K562 (cell line): ENCODE measurements around the gene GOLPH3L. TPM values are rescaled to one million over a fixed set of nuclear protein-coding genes. Genes with fewer than 3 reads are reported as not detected.

Source experiments
- ATAC-seq: fragments of 200-7000 bp; cut with Tn5 transposase; 3 replicates; pipeline ENCODE4 v1.9.1; 2020; ENCODE audit warnings: moderate library complexity
- BruUV-seq: library from RNA; stranded (reverse); fragments of 400-500 nt; replicated peaks from 2 replicates; lab custom pipeline; 2021; lab: Mats Ljungman, UMichigan
- CTCF ChIA-PET: fragments of 300-600 bp; formaldehyde crosslinking; extraction: SDS; loops from one replicate; lab custom pipeline; 2021; ENCODE audit warnings: low intra/inter-chr PET ratio; lab: Yijun Ruan, JAX
- POLR2A ChIA-PET: fragments of 300-600, 350-650 bp; sonication (Branson Sonifier 250); formaldehyde crosslinking; extraction: SDS; loops from one replicate; lab custom pipeline; 2021; ENCODE audit warnings: antibody characterized with exemption, inconsistent platforms; lab: Yijun Ruan, JAX
- DNase-seq, 4 experiments: peaks; one replicate each; pipeline versions ENCODE4 v3.0.0 to v3.0.0-alpha.2; 2011 to 2018; ENCODE audit warnings: low spot score in 3 of 4, mixed read lengths in 3 of 4; ENCODE audit errors: extremely low read depth in 1 of 4
- FAIRE-seq: peaks from 2 replicates; lab custom pipeline; 2011; peaks lifted over from hg19 to GRCh38; lab: Jason Lieb, UNC
- H2AFZ ChIP-seq: 2 replicates; pipeline ENCODE4 v1.6.0; 2011; ENCODE audit warnings: low read depth, low read length, control low read depth, inconsistent platforms
- H3K27ac ChIP-seq: fragments of 200-600 bp; 3 replicates; pipeline ENCODE4 v1.8.0; 2011; ENCODE audit warnings: low read depth, mild to moderate bottlenecking, control low read depth, inconsistent platforms, low read length, moderate library complexity, mixed read lengths; ENCODE audit errors: extremely low read depth
- H3K27me3 ChIP-seq, 2 experiments: fragments of 300-600 bp in 1 of 2; 2 replicates in 1 of 2; 3 replicates in 1 of 2; pipeline versions ENCODE4 v1.6.0 to v1.8.0; 2011; ENCODE audit warnings: inconsistent platforms in 2 of 2, low read length in 2 of 2, mild to moderate bottlenecking in 1 of 2, mixed read lengths in 1 of 2, moderate library complexity in 1 of 2; ENCODE audit not compliant: control insufficient read depth in 2 of 2, insufficient read depth in 2 of 2
- H3K36me3 ChIP-seq: fragments of 300-600 bp; 3 replicates; pipeline ENCODE4 v1.8.0; 2011; ENCODE audit warnings: mild to moderate bottlenecking, low read length, inconsistent platforms; ENCODE audit not compliant: control insufficient read depth, insufficient read depth
- H3K4me1 ChIP-seq, 2 experiments: fragments of 200-600 bp in 1 of 2; replicated peaks in 1 of 2; 2 replicates in 1 of 2; 3 replicates in 1 of 2; pipeline versions ENCODE4 v1.5.1 to v1.8.0; 2011; ENCODE audit warnings: inconsistent platforms in 2 of 2, low read length in 2 of 2, mild to moderate bottlenecking in 1 of 2, mixed read lengths in 1 of 2, moderate library complexity in 1 of 2; ENCODE audit not compliant: control insufficient read depth in 2 of 2, insufficient read depth in 2 of 2
- H3K4me2 ChIP-seq: 2 replicates; pipeline ENCODE4 v1.6.1; 2011; ENCODE audit warnings: low read length, control low read depth, inconsistent platforms, mixed read lengths; ENCODE audit not compliant: insufficient read depth
- H3K4me3 ChIP-seq: fragments of 200-600 bp; sonication (generic), shearing (Covaris generic); 2 replicates; pipeline ENCODE4 v1.5.1; 2016; ENCODE audit warnings: control low read depth, inconsistent platforms
- H3K79me2 ChIP-seq: fragments of 200-600 bp; 3 replicates; pipeline ENCODE4 v1.8.0; 2011; ENCODE audit warnings: low read length, inconsistent platforms; ENCODE audit not compliant: control insufficient read depth, insufficient read depth
- H3K9ac ChIP-seq, 2 experiments: 2 replicates each; pipeline versions ENCODE4 v1.6.0 to v1.6.1; 2011; ENCODE audit warnings: low read depth in 2 of 2, low read length in 2 of 2, control low read depth in 1 of 2, inconsistent platforms in 1 of 2, mild to moderate bottlenecking in 1 of 2, mixed read lengths in 1 of 2; ENCODE audit not compliant: insufficient read depth in 1 of 2
- H3K9me1 ChIP-seq: one replicate; pipeline ENCODE4 v1.6.0; 2011; ENCODE audit warnings: inconsistent platforms, mild to moderate bottlenecking, low read length, moderate library complexity; ENCODE audit not compliant: control insufficient read depth, insufficient read depth
- H3K9me3 ChIP-seq: replicated peaks from 2 replicates; pipeline ENCODE4 v1.5.1; 2011; ENCODE audit warnings: low read depth, low read length, inconsistent platforms; ENCODE audit not compliant: control insufficient read depth, insufficient read depth
- H4K20me1 ChIP-seq: replicated peaks from 2 replicates; pipeline ENCODE4 v1.6.1; 2011; ENCODE audit warnings: low read length, inconsistent platforms, mixed read lengths; ENCODE audit not compliant: control insufficient read depth, insufficient read depth
- CEBPB ChIP-seq: fragments of 450-650 bp; IDR thresholded peaks from 2 replicates; pipeline ENCODE4 v1.6.1; 2016; ENCODE audit warnings: missing genetic modification characterization, missing compliant biosample characterization
- CEBPG ChIP-seq, 3 experiments: fragments of 200-800 bp in 1 of 3; sonication (Bioruptor generic) in 1 of 3; sonication (generic) in 1 of 3; formaldehyde crosslinking in 1 of 3; IDR thresholded peaks in 2 of 3; conservative IDR thresholded peaks in 1 of 3; 2 replicates each; pipeline versions ENCODE4 v1.6.1 to v1.8.0; 2016 to 2022; ENCODE audit warnings: missing compliant biosample characterization in 2 of 3, missing genetic modification characterization in 2 of 3, mild to moderate bottlenecking in 1 of 3, missing genetic modification reagents in 1 of 3
- CTCF ChIP-seq, 3 experiments: IDR thresholded peaks in 2 of 3; conservative IDR thresholded peaks in 1 of 3; 2 replicates each; pipeline ENCODE4 v1.5.1; 2011 to 2012; ENCODE audit warnings: low read length in 3 of 3, mild to moderate bottlenecking in 3 of 3, control low read depth in 2 of 3, improper control_type of control experiment in 1 of 3, inconsistent platforms in 1 of 3, low read depth in 1 of 3, mixed read lengths in 1 of 3, moderate library complexity in 1 of 3; ENCODE audit not compliant: insufficient read depth in 2 of 3
- GABPA ChIP-seq: fragments of 200-800 bp; sonication (Bioruptor generic); conservative IDR thresholded peaks from 2 replicates; pipeline ENCODE4 v1.6.1; 2016; ENCODE audit warnings: low read depth, missing genetic modification characterization, missing compliant biosample characterization
- MEF2A ChIP-seq: IDR thresholded peaks from 2 replicates; pipeline ENCODE4 v1.6.1; 2011; ENCODE audit warnings: low read depth, mild to moderate bottlenecking, low read length, moderate library complexity; ENCODE audit not compliant: control insufficient read depth
- POLR2AphosphoS2 ChIP-seq: IDR thresholded peaks from 2 replicates; pipeline ENCODE4 v1.6.1; 2012; ENCODE audit warnings: low read length, improper control_type of control experiment
- POLR3G ChIP-seq: IDR thresholded peaks from 2 replicates; pipeline ENCODE4 v1.6.1; 2011; ENCODE audit not compliant: insufficient read length, insufficient replicate concordance; ENCODE audit errors: extremely low read depth
- REST ChIP-seq, 2 experiments: fragments of 450-650 bp; formaldehyde crosslinking in 1 of 2; IDR thresholded peaks; 2 replicates each; pipeline versions ENCODE4 v1.4.0 to v1.6.1; 2014 to 2020; ENCODE audit warnings: mild to moderate bottlenecking in 2 of 2, borderline replicate concordance in 1 of 2, low read depth in 1 of 2
- WGBS: fragments of 100-300 bp; shearing (Covaris generic); methylation state at CpG from one replicate; pipeline ENCODE4 v1.1.6; 2016; ENCODE audit warnings: low coverage, mixed read lengths; ENCODE audit not compliant: insufficient coverage; ENCODE audit errors: missing lambda C conversion rate; 5-methylcytosine and 5-hydroxymethylcytosine counted together
- in situ Hi-C: fragments of 300-500 bp; cut with MboI; formaldehyde crosslinking; loops from 4 replicates; pipeline ENCODE4 v1.15.0; 2018; ENCODE audit warnings: inconsistent platforms, mixed read lengths
- intact Hi-C: fragments of 100-400 bp; cut with micrococcal nuclease; formaldehyde crosslinking; loops from 2 replicates; pipeline ENCODE4 v1.14.2; 2022
- polyA plus RNA-seq, 8 experiments: library from polyadenylated mRNA; depleted of rRNA in 4 of 8; stranded (reverse) in 5 of 8; unstranded in 3 of 8; fragments of >200 nt; fragmentation: Nextera tagmentation in 2 of 8; fragmentation: Illumina TruSeq in 1 of 8; extraction: Ambion mirVana in 2 of 8; extraction: Trizol in 1 of 8; gene quantifications; 2 replicates each; pipeline versions ENCODE4 v1.2.1 to v1.2.3, GENCODE V29; 2011 to 2014; ENCODE audit warnings: inconsistent platforms in 1 of 8, missing spikeins in 1 of 8
- total RNA-seq, 7 experiments: library from RNA; depleted of rRNA in 6 of 7; stranded (reverse); fragments of >200 nt in 6 of 7; fragmentation: Illumina TruSeq in 2 of 7; extraction: Trizol in 2 of 7; gene quantifications; 2 replicates each; pipeline versions ENCODE4 v1.2.1 to v1.2.3, GENCODE V29; 2011 to 2021; ENCODE audit warnings: low replicate concordance in 1 of 7

GOLPH3L gene
- total and polyA plus RNA-seq, 9 of the 15 experiments (the other 6 are each of a cell fraction or from before 2014, with no cell fraction given), result 8.1 to 42.1 (median 21.6) TPM

- BruUV-seq, result TSS peak; percentile 38
- Histone ChIP-seq H3K36me3 (peaks cover 85% of the 10 kb centered on the region), H3K9ac (0 out of 4 replicates have a peak overlapping the region, but pooled peaks of 1 of the 2 experiments have one; percentile 23), H2AFZ (no peak overlapping the region), H3K27me3 (no peaks in the 10 kb centered on the region), H3K4me3 (no peak overlapping the region), H3K9me1 (no peaks in the 10 kb centered on the region), H4K20me1 (no peaks in the 10 kb centered on the region), H3K9me3 (no peaks in the 10 kb centered on the region), H3K4me1 (peaks cover 31 to 44% of the 10 kb centered on the region in 2 experiments), H3K79me2 (peaks cover 33% of the 10 kb centered on the region), H3K27ac (peak overlapping the region; percentile 59), H3K4me2 (no peak overlapping the region; the same call in 1 of the 2 replicates)
- FAIRE-seq (no peak), ATAC-seq (no peak), DNase-seq (peak in 3 of 4 experiments; percentile 26 to 54 (median 31))
- POLR2A ChIA-PET, result interaction anchor here (0.7 to 1.1 kb wide), 4 partner anchors 19 to 50 kb away, joined by 3 to 4 read pairs (median 3); partner anchors contain the start of gene MCL1
- 68% methylated on average over 6 of the region's 8 CpGs for WGBS
- intact Hi-C loops (loop anchor here (1.0 to 10.0 kb wide), 4 partner anchors 60 to 303 kb away; partner anchors contain the start of genes SETDB1 and TARS2), in situ Hi-C loops (no loop called here)
- CTCF ChIA-PET, result interaction anchor here (0.7 to 1.5 kb wide), 4 partner anchors 58 to 549 kb away, joined by 3 to 6 read pairs (median 3); no protein-coding TSS in a partner anchor
- TF ChIP-seq CEBPB (tag), result peak; percentile 47
- TF ChIP-seq POLR2AphosphoS2, result 0 out of 2 replicates have a peak, but pooled peaks have one; percentile 4
- no peak for TF ChIP-seq MEF2A
- peak; percentile 37; the same call in 1 of the 2 replicates for TF ChIP-seq REST (IDR thresholded peaks at IDR 0.05; ENCODE audit: borderline replicate concordance)
- no peak for TF ChIP-seq REST (CRISPR knock-in tag; IDR thresholded peaks at IDR 0.05; ENCODE audit: low read depth)
- 0 out of 2 replicates have a peak, but pooled peaks have one; percentile 9 for TF ChIP-seq GABPA (tag)
- TF ChIP-seq POLR3G, result no peak
- TF ChIP-seq CTCF (IDR thresholded peaks at IDR 0.05 in 2 of 3, conservative IDR thresholded peaks at IDR 0.05 in 1 of 3; ENCODE audit: insufficient read depth in 2 of 3, low read depth in 1 of 3, low read length in 3 of 3), result peak; percentile 52 to 74 (median 71)
- peak; percentile 27; the same call in 1 of the 2 replicates for TF ChIP-seq CEBPG (CRISPR knock-in tag; IDR thresholded peaks at IDR 0.05)
- peak in 1 of 2 experiments; percentile 77; a peak in 2 of 4 replicates for TF ChIP-seq CEBPG (tag; conservative IDR thresholded peaks at IDR 0.05 in 1 of 2, IDR thresholded peaks at IDR 0.05 in 1 of 2)
Observed at GRCh38 chr1:150621497-150622302, 75.3 kb downstream of the GOLPH3L start.
